NCI-H526 treated with DMSO at 0.1 percent for 48 hours (cell line): ENCODE measurements around the gene EBF3.

Experiments
- DNase-seq: peaks from one replicate; lab custom pipeline; 2025; lab: John Stamatoyannopoulos, UW

EBF3 gene, protein sequence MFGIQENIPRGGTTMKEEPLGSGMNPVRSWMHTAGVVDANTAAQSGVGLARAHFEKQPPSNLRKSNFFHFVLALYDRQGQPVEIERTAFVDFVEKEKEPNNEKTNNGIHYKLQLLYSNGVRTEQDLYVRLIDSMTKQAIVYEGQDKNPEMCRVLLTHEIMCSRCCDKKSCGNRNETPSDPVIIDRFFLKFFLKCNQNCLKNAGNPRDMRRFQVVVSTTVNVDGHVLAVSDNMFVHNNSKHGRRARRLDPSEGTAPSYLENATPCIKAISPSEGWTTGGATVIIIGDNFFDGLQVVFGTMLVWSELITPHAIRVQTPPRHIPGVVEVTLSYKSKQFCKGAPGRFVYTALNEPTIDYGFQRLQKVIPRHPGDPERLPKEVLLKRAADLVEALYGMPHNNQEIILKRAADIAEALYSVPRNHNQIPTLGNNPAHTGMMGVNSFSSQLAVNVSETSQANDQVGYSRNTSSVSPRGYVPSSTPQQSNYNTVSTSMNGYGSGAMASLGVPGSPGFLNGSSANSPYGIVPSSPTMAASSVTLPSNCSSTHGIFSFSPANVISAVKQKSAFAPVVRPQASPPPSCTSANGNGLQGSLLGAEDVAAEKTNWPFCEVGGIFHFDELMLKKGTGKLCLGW

DNA sequence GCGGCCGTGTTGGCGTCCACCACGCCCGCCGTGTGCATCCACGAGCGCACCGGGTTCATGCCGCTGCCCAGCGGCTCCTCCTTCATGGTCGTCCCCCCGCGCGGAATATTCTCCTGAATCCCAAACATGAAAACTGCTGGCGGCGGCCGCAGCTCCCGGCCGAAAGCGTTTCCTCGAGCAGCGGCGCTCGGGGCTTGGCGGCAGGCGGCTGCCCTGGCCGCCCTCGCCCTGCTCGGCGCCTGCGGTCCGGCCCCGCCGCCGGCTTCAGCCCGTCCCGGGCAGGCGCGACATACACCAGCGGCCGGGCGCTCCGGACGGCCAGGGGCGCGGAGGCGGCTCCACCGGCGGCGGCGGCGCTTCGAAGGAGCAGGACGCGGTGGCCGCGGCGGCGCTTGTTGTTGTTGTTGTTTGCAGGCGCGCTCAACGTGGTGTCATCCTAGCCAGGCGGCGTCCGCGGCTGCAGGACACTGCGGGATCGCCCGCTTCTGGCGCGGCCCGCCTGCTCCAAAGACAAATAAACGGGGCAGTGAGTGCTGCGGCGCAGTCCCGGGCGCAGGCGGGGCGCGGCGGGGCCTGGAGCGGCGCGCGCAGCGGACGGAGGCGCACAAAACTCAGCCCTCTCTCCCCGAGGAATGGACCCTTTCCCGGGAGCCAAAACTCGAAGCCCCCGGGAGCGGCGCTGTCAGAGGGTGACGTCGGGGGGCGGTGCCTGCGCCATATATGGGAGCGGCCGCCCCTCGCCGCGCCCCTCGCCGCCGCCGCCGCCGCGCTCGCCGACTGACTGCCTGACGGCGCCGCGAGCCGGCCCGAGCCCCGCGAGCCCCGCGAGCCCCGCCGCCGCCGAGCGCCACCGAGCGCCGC lies at the start of gene EBF3:
Gene EBF3 (minus strand): TSS at position 634 of the 861 bp plus-strand sequence. CDS start 506 bp downstream, at position 128.
- DNase-seq: no peak

DNA sequence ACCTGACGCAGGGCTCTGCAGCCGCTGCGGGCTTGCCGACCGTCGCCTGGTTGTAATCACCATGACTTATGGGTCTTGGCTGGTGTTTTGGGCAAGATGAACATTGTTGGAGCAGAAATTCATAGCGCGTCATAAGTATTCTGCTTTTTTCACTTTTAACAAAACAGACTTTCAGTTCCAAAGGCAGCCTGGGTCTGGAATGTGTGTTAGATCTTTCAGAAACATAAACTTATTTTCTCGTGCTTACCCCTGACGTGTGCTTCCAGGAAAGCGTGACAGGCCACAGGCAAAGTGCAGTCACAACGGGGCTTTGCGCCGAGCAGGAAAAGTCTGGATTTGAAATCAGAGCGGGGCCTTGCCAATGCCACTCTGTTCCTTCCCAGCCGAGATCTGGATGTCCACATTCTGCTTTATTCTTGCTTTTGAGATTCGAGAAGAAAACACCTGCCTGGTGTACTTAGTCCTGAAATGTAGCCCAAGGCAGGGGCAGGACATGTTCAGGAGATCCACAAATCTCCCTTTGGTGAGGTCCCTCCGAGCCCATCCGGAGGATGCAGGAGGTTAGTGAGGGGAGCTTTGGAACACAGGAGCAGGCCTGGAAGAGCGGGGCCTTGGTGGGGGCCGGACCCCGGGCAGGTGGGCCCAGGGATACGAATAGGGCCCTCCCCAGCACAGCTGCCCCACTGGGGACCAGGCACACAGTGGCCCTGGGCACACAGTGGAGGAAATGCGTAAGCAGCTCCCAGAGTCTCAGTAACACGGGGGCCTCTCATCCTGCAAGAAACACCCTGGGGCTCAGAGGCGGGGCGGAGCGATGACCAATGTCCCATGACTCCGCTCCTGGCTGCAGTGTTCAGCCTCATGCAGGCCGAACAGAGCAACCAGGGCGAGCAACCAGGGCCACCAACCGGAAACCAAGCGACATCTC lies 49.5 kb upstream of the EBF3 start:
- DNase-seq: no peak

DNA sequence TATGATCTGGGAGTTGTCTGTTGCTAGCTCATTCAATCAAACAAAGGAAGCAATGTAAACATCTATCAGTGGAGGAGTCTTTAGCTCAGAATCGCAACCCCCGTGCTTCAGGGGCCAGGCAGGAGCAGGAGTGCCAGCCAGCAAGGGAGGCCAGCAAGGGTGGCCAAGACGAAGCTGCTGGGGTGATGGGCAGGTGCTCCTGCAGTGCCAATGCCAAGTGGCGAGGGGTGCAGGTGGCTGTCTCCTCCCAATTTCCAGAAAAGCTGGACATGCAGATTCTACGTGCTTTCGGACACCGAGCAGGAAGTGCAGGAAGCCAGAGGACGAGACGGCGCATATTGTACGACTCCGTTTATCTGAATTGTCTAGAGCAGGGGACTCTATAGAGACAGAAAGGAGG lies 48.1 kb upstream of the EBF3 start:
- DNase-seq: no peak

DNA sequence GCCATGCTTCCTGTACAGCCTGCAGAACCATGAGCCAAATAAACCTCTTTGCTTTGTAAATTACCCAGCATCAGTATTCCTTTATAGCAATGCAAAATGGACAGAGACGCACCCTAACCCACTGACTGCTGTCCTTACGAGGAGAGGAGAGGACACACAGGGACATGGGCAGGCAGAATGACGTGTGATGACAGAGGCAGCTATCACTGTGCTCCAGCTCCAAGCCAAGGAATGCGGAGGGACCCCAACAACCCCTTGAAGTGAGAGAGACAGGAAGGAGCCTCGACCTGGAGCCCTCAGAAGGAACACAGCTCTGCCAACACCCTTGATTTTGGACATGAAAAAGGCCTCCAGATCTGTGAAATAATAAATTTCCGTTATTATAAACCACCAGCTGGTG lies 46.6 kb upstream of the EBF3 start:
- no peak for DNase-seq

DNA sequence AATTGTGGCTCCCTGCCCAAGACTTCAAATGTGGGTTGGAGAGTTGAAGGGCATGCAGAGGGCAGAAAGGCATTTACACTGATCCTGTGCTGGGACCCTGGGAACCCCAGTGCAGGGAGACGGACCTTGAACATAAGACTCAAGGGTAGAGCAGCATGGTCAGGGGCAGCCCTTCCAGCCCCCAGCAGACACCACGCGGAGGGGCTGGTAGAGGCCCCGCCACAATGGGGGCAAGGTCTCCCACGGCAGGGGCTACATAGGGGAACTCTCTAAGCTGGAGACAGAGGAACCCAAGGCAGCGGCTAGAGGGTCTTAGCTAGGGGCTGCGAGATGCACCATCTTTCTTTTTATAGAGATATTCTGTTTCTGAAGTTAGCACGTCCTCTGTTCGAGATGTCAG lies 45.2 kb upstream of the EBF3 start:
- no peak for DNase-seq

DNA sequence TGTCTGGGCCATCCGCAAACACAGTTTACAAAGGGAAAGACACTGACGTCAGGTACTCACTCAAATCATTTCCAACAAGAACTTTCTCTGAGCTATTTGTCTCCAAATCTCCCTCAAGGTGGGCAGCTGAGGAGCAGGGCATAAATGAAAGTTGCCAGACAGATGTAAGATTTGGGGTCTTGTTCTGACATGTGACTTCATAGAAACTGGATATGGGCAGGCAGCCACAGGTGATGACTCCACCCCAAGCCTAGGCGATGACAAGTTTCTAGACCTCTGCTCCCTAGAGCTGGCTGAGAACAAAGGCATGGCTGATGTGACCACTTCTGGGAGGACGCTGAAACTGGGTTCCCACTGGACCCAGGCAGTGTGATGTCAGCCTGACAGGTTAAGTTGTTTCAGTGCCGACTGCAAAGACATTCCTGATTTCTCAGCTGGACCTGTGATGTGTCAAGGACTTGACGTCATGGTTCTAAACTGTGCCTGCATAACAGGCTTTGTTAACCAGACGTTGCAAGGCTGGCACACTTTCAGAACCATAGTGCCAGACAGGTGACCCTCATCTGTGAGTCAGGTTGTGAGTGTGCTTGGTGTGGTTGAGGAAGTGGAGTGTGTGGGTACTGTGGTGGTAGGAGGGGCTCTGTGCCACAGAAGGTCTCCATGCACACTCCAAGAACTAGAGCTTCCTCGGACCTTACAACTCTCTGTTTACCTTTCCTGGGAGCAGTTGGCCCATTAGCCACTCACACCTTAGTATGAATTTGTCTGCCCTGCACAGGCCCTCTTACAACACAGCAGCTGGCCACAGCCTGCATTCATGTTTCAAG lies 39.9 kb upstream of the EBF3 start:
- no peak for DNase-seq

DNA sequence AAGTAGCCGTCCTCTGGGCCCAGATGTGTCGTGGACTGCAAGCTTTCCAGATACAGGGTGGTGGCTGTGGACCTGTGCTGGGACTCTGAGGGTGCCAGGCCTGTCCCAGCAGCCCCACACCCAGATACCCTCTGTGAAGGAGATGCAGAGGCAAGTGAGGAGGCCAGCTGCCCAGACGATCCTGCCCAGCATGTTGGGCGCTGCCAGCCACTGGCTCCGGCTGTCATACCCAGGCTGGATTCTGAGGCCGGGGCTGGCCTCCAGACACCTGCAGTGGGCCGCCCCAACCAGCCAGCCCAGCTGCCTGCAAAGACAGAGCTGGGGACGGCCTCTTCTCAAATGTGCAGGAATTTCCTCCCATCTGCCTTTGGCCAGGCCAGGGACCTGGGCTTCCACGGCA lies 39.1 kb upstream of the EBF3 start:
- DNase-seq: no peak

DNA sequence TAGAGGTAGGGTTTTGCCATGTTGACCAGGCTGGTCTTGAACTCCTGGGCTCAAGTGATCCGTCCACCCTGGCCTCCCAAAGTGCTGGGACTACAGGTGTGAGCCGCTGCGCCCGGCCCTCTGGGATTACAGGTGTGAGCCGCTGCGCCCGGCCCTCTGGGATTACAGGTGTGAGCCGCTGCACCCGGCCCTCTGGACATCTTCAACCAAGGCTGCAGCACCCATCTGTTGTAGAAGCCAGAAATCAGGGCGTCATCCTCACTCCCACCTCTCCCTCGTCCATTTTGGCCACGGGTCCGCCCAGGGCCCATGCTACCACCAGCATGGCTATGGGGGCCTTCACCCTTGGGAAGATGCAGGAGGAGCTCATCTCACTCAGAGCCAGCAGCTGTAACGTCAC lies 38.5 kb upstream of the EBF3 start:
- no peak for DNase-seq

DNA sequence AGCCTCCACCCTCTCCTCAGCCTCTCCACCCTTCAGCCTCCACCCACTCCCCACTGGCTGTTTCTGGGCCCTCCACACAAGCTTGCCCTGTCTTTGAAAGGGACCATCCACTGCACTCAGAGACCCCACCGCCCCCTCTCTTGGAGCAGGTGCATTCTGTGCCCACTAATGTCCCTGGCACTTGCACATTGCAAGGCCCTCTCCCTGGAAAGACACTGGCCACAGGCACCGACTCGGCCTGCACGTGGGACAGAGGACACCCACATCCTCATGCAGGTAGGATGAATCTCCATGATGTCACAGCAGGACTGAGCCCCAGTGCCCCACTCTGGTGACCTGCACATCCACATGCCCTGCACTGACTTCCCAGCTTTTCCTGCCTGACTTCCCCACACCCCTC lies 36.8 kb upstream of the EBF3 start:
- DNase-seq: no peak

DNA sequence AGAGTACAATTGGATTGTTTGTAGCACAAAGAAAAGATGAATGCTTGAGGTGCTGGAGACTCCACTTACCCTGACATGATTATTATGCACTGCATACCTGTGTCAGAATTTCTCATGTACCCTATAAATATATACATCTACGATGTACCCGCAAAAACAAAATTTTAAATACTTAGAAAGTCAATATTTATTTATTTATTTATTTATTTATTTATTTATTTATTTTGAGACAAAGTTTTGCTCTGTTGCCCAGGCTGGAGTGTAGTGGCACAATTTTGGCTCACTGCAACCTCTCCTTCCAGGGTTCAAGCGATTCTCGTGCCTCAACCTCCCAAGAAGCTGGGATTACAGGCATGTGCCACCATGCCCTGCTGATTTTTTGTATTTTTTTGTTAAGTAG lies 35.1 kb upstream of the EBF3 start:
- DNase-seq: no peak

DNA sequence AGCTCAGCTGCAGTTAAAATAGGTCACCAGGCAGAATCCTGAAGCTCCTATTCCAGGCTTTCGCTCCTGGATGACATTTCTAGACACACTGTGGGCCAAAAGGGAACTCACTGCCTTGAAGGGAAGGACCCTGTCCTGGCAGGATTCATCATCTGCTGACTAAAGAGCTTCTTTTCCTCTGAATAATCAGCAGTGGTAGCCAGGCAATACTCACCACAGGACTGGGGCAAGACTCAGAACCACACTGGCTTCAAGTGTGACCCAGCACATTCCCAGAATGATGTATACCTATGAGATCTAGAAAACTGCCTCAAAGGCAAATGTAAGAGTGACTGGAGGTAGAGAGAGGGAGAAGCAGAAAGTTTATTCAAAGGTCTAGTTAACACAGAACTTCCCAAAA lies 29.5 kb upstream of the EBF3 start:
- no peak for DNase-seq

DNA sequence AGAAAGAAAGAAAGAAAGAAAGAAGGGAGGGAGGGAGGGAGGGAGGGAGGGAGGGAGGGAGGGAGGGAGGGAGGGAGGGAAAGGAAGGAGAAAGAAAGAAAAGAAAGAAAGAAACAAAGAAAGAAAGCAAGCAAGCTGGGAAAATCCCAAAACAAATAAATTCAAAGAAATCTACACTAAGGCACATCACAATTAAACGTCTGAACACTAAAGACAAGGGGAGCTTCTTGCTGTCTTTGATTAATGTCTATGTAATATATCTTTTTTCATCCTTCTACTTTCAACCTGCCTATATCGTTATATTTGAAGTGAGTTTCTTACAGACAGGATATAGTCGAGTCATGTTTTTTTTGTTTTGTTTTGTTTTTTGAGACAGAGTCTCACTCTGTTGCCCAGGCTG lies 28.3 kb upstream of the EBF3 start:
- DNase-seq: no peak

DNA sequence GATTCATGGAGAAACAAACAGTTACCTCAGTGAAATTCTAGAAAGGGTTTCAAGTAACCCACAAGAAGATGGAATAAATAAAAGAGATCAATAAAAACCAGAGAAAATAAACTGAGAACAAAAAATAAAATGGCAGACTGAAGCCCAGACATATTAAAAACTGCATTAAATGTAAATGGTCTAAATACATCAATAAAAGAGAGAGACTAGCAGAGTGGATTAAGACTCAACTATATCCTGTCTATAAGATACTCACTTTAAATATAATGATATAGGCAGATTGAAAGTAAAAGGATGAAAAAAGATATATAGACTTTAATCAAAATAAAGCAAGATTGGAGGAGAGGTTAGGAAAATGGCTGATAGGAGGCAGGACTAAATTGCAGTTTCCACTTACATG lies 18.8 kb upstream of the EBF3 start:
- no peak for DNase-seq

DNA sequence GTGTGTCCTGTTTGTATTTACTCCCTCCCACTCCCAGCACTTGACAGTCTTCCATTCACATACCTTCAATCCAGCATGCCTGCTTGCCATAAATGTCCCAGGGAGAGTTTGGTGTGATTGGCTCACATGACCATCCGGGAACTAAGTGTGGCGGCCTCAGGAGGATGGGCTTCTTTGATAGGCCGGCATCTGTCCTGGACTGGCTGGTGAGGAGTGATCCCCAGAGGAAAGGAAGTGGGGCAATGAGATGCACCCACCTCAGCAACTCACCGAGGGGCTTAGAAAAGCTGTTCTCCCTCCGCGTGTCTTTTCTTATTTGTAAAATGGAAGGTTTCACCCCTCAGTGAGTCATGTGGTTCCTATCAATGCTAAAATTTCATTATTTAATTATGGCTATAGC lies 14.9 kb upstream of the EBF3 start:
- DNase-seq: no peak

DNA sequence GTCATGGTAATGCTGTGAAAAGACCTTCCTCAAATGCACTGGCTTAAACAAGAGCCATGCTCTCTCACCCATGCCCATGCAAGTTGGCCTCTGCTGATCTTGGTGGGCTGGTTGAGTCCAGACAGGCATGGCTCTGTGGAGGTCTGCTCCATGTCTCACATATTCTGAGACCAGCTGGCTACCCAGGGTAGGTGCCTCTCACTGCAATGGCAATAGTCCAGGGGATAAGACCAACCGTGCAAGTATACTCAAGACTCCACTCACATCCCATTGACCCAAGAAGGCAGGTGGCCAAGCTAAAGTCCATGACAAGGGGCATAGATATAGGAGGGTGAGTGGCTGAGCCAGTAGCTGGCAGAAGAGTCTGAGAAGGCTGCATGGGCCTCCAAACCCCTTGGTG lies 14.2 kb upstream of the EBF3 start:
- no peak for DNase-seq

DNA sequence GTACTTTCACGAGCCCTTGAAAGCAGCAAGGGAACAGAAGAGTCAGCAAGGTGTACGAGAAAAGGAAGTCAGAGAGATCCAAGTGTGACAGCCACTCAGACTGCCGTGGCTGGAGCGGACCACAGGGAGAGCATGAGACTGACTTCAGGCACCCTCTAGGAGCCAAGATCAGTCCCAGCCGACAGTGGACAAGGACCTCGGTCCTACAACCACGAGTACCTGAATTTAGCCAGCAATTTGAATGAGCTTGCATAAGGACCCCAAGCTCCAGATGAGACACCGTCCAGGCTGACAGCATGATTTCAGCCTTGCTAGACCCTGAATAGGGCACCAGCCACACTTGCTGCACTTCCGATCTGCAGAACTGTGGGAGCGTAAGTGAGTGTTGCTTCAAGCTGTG lies 13.7 kb upstream of the EBF3 start:
- DNase-seq: no peak

DNA sequence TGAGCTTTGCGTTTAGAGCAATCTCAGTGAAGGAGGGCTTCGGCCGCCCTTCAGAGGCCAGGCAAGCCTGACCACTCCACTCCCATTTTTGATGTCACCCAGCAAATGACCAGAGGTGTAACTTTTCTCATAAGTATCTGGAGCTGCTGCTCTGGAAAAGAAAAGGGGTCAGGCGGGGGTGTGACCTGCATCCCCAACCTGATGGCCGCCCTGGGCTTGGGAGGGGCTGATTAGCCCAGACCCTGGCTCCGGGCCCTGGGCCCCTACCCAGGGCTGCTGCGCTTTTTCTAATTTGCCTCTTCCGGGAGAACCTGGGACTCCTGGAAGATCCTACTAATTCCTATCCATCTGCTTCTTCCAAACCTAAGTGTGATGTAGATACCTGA lies 9.6 kb upstream of the EBF3 start:
- DNase-seq: no peak

DNA sequence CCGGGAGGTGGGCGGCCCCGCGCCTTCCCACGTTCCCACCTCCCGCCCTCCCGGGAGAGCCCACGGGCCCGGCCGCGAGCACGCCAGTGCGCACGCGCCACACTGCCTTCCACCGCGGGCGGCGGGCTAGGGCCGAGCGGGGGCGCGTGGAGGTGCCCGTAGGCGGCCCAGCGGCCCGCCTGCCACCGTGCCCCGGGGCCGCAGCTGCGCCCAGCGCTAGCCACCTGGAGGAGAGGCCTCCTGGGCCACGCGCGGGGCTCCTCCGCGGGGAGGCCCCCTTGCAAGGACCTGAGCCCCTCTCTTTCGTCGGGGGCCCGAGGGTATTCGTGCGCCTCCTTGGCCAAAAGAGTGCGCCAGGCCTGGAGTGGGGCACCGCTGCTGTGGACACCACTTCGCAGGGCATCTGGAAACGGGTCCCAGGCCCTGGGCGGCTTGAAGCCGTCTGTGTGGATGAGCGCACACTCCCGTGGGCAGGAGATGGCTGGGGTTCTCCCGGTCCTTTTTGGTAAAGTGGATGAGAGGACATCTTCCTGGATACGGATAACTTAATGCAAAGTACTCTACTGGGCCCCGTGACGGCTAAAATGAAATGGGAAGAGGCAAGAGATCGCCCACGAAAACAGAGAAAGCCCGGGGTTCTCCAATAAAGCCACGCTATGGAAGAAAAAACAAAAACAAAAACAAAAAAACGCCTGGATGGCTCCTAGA lies 9.0 kb upstream of the EBF3 start:
- no peak for DNase-seq

DNA sequence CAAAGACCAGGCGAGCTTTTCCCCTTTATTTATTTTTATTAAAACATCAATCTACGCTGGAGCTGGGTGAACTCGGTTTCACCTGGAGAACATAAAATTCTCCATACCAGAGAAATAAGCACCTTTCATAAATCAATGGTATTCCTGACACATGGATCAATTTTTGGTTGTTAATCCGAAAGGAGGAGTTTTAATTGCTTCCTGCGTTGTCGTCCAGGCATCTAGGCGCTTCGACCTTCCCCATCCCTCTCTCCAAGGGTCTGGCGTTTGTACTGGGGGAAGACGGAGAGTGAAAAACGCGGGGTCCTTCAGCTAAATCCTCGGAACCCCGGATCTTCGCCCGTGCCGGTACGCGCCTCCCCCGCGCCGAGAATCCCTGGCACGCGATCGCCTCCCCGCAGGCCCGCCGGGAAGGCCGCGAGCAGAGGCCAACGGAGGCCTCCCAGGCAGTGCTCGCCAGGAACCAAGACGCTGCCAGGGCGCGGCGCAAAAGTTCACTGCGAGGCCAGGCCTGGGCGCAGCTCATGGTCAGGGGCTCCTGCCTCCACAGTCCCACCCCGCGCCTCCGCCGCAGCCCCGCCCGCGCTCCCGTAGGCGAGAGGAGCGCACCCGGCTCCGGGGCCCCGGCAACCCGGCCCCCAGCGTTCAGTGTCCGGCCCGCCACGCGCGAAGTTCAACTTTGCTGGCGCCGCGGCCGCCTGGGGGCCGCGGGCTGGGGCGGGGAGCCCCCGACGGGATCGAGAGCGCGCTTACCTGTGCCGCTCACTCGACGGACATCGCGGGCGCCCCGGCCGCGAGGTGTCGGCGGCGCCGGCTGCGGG lies 8.3 kb upstream of the EBF3 start:
- DNase-seq: no peak
